DOHH2 (cell line): Measurements from ENCODE around the gene CHI3L2.
"Not testable (repeated sequence)": the region's sequence is repeated elsewhere in the genome, so short reads cannot be mapped to it uniquely, and the experiment has no call there.

Source experiments
- H3F3A ChIP-seq: fragments of 200-600 bp; sonication (generic), shearing (Covaris generic); 2 replicates; pipeline ENCODE4 v1.6.0; 2016; ENCODE audit warnings: antibody characterized with exemption, mild to moderate bottlenecking; ENCODE audit not compliant: control insufficient read depth, insufficient read depth
- H3K27ac ChIP-seq: fragments of 200-600 bp; sonication (generic); 2 replicates; pipeline ENCODE4 v1.5.1; 2014; ENCODE audit warnings: low read depth, mild to moderate bottlenecking, low read length, moderate library complexity
- H3K27me3 ChIP-seq: fragments of 200-600 bp; sonication (generic); 2 replicates; pipeline ENCODE4 v1.6.1; 2014; ENCODE audit warnings: mild to moderate bottlenecking, low read length, mixed read lengths; ENCODE audit not compliant: control insufficient read depth
- H3K36me3 ChIP-seq: fragments of 200-600 bp; sonication (generic); 2 replicates; pipeline ENCODE4 v1.6.1; 2014; ENCODE audit warnings: mild to moderate bottlenecking, low read length, moderate library complexity, mixed read lengths; ENCODE audit not compliant: control insufficient read depth
- H3K4me1 ChIP-seq: fragments of 200-600 bp; sonication (generic); 2 replicates; pipeline ENCODE4 v1.6.1; 2014; ENCODE audit warnings: mild to moderate bottlenecking, low read length, mixed read lengths; ENCODE audit not compliant: control insufficient read depth
- H3K4me2 ChIP-seq: fragments of 200-600 bp; sonication (generic); 2 replicates; pipeline ENCODE4 v1.6.0; 2014; ENCODE audit warnings: mild to moderate bottlenecking, low read length, moderate library complexity
- H3K4me3 ChIP-seq: fragments of 200-600 bp; sonication (generic); 2 replicates; pipeline ENCODE4 v1.5.1; 2014; ENCODE audit warnings: mild to moderate bottlenecking, low read length, mixed read lengths
- H3K79me2 ChIP-seq: fragments of 200-600 bp; sonication (generic); 2 replicates; pipeline ENCODE4 v1.6.1; 2014; ENCODE audit warnings: mild to moderate bottlenecking, low read length, mixed read lengths; ENCODE audit not compliant: control insufficient read depth
- H3K9me2 ChIP-seq: fragments of 200-600 bp; sonication (generic); replicated peaks from 2 replicates; pipeline ENCODE4 v1.6.1; 2014; ENCODE audit warnings: mild to moderate bottlenecking, low read length, mixed read lengths; ENCODE audit not compliant: control insufficient read depth
- H3K9me3 ChIP-seq: fragments of 200-600 bp; sonication (generic); 2 replicates; pipeline ENCODE4 v1.6.1; 2014; ENCODE audit warnings: antibody characterized with exemption, low read length, mixed read lengths; ENCODE audit not compliant: control insufficient read depth, insufficient read depth
- H4K20me1 ChIP-seq: fragments of 200-600 bp; sonication (generic); 2 replicates; pipeline ENCODE4 v1.6.0; 2014; ENCODE audit warnings: low read depth, mild to moderate bottlenecking, antibody characterized with exemption, low read length, moderate library complexity; ENCODE audit not compliant: control insufficient read depth, insufficient read depth
- EZH2phosphoT487 ChIP-seq: fragments of 200-600 bp; sonication (generic); IDR thresholded peaks from 2 replicates; pipeline ENCODE4 v1.6.1; 2017; ENCODE audit warnings: borderline replicate concordance, mild to moderate bottlenecking, antibody characterized with exemption, low read length, moderate library complexity, mixed read lengths
- TF ChIP-seq, protein P1 (sequence below): fragments of 200-600 bp; sonication (generic); IDR thresholded peaks from one replicate; pipeline ENCODE4 v1.5.1; 2014; ENCODE audit warnings: antibody characterized with exemption, mild to moderate bottlenecking, low read depth, low read length; ENCODE audit not compliant: poor library complexity, severe bottlenecking

Gene CHI3L2

DNA sequence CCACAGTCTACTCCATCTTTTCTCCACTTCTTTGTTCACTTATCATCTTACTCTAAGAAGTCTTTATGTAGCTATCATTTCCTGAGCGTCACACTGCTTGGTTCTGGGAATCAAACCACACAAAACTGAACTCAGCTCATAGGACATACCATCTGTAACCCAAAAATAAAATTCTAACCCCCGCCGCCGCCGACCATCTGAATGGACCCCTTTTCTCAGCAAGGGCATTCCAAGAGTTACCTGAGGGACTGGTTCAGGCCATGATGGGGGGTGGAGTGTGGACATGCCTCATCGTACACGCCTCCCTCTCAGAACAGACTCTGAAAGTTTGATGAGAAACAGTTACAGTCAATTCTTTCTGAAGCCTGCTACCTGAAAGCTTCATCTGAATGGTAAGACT, 12.6 kb upstream of the CHI3L2 start:
- Histone ChIP-seq H3K79me2 (no peaks in the 10 kb centered on the region), H4K20me1 (no peaks in the 10 kb centered on the region), H3K27me3 (no peaks in the 10 kb centered on the region), H3K4me2 (peak overlapping the region; percentile 87), H3K4me1 (peaks cover 81% of the 10 kb centered on the region), H3K36me3 (peaks cover 15% of the 10 kb centered on the region), H3K27ac (peak overlapping the region; percentile 98), H3K4me3 (peak overlapping the region; percentile 57), H3K9me2 (no peaks in the 10 kb centered on the region), H3F3A (peaks cover 77% of the 10 kb centered on the region), H3K9me3 (no peaks in the 10 kb centered on the region)
- TF ChIP-seq, protein P1, sequence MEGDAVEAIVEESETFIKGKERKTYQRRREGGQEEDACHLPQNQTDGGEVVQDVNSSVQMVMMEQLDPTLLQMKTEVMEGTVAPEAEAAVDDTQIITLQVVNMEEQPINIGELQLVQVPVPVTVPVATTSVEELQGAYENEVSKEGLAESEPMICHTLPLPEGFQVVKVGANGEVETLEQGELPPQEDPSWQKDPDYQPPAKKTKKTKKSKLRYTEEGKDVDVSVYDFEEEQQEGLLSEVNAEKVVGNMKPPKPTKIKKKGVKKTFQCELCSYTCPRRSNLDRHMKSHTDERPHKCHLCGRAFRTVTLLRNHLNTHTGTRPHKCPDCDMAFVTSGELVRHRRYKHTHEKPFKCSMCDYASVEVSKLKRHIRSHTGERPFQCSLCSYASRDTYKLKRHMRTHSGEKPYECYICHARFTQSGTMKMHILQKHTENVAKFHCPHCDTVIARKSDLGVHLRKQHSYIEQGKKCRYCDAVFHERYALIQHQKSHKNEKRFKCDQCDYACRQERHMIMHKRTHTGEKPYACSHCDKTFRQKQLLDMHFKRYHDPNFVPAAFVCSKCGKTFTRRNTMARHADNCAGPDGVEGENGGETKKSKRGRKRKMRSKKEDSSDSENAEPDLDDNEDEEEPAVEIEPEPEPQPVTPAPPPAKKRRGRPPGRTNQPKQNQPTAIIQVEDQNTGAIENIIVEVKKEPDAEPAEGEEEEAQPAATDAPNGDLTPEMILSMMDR, result no peak
- TF ChIP-seq EZH2phosphoT487, result no peak

DNA sequence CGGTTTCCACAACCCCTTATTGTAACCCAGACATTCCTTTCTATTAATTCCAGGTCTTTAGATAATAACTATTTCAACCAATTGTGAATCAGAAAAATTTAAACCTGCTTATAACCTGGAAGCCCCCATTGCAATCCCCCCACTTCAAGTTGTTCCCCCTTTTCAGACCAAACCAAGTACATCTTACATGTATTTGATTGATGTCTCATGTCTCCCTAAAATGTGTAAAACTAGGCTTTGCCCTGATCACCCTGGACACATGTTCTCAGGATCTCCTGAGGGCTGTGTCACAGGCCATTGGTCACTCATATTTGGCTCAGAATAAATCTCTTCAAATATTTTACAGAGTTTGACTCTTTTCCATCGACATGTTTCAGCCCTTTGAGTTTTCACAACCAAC, 12.2 kb upstream of the CHI3L2 start:
- not testable (repeated sequence) for H3K79me2 ChIP-seq, H4K20me1 ChIP-seq, H3K27me3 ChIP-seq, H3K9me3 ChIP-seq, H3K9me2 ChIP-seq
- Histone ChIP-seq H3K4me2 (peak overlapping the region; percentile 87), H3K36me3 (peaks cover 18% of the 10 kb centered on the region), H3K27ac (peak overlapping the region; percentile 98), H3K4me3 (peak overlapping the region; percentile 57), H3K4me1 (peaks cover 85% of the 10 kb centered on the region), H3F3A (peaks cover 79% of the 10 kb centered on the region)

GRCh38 chr1:111216751-111217150, 10.8 kb upstream of the CHI3L2 start:
- H3K9me3 ChIP-seq, result no peaks in the 10 kb centered on the region
- peaks cover 92% of the 10 kb centered on the region for H3F3A ChIP-seq
- TF ChIP-seq EZH2phosphoT487, result no peak
- TF ChIP-seq, protein P1, result no peak
- no peaks in the 10 kb centered on the region for H3K27me3 ChIP-seq
- H3K36me3 ChIP-seq, result peaks cover 20% of the 10 kb centered on the region
- H3K27ac ChIP-seq, result peak overlapping the region; percentile 98
- H4K20me1 ChIP-seq, result no peaks in the 10 kb centered on the region
- H3K4me3 ChIP-seq, result peak overlapping the region; percentile 57
- no peaks in the 10 kb centered on the region for H3K9me2 ChIP-seq
- H3K4me1 ChIP-seq, result peaks cover 100% of the 10 kb centered on the region
- H3K4me2 ChIP-seq, result peak overlapping the region; percentile 87
- no peaks in the 10 kb centered on the region for H3K79me2 ChIP-seq

- Histone ChIP-seq H4K20me1 (no peaks in the 10 kb centered on the region), H3K4me1 (peaks cover 100% of the 10 kb centered on the region), H3K79me2 (no peaks in the 10 kb centered on the region), H3K27me3 (no peaks in the 10 kb centered on the region), H3K36me3 (peaks cover 20% of the 10 kb centered on the region), H3K27ac (peak overlapping the region; percentile 98), H3F3A (peaks cover 91% of the 10 kb centered on the region), H3K9me3 (no peaks in the 10 kb centered on the region), H3K4me3 (peak overlapping the region; percentile 57), H3K4me2 (peak overlapping the region; percentile 87), H3K9me2 (no peaks in the 10 kb centered on the region)
- TF ChIP-seq, protein P1, result no peak
- TF ChIP-seq EZH2phosphoT487, result no peak
Measured at GRCh38 chr1:111217183-111217910, 10.2 kb upstream of the CHI3L2 start.
